ENCODE results near the gene DCX.

GRCh38 chrX:111322231-111322855 lies 89.6 kb downstream of the DCX start:
- TF ChIP-seq EZH2 (IDR thresholded peaks at IDR 0.05) (no peak), POLR2AphosphoS5 (IDR thresholded peaks at IDR 0.05; ENCODE audit: borderline replicate concordance, low read depth, low read length) (no peak)

Data from SK-N-MC (cell line).